ENCODE measurements around the gene TNFRSF8. TPM values are rescaled to one million over a fixed set of nuclear protein-coding genes. Genes with fewer than 3 reads are reported as not detected.

Gene TNFRSF8
- total RNA-seq, 4 donors from 2014 or later: 1.1 to 2.6 (median 1.4) TPM

DNA sequence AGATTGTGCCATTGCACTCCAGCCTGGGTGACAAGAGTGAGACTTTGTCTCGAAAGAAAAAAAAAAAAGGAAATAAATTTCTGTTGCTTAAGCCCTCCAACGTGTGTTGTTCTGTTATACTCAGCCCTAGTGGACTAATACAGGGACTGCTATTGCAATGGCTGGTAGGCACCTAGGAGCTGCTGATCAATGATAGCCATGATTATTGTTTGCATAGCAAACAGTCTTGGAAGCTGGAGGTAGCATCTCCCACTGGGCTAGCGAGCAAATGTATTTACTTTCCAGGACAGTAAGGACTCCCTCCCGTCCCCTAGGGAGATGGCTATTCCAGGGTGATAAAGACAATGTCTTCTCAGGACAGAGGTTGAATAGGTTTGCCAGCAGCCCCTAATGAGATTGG lies 13.5 kb upstream of the TNFRSF8 start:
- Histone ChIP-seq H3K36me3 (no peaks in the 10 kb centered on the region), H3K27me3 (no peaks in the 10 kb centered on the region), H3K27ac (no peak overlapping the region), H3K9me3 (no peaks in the 10 kb centered on the region), H3K4me1 (peaks cover 18 to 23% of the 10 kb centered on the region in 2 donors), H3K4me3 (no peak overlapping the region)
- intact Hi-C loops (cut with DNase I; ENCODE audit: low total_unique reads): no loop called here
- ATAC-seq (no peak), DNase-seq (no peak)
- TF ChIP-seq POLR2A (IDR thresholded peaks at IDR 0.05): no peak
- TF ChIP-seq, protein P1, sequence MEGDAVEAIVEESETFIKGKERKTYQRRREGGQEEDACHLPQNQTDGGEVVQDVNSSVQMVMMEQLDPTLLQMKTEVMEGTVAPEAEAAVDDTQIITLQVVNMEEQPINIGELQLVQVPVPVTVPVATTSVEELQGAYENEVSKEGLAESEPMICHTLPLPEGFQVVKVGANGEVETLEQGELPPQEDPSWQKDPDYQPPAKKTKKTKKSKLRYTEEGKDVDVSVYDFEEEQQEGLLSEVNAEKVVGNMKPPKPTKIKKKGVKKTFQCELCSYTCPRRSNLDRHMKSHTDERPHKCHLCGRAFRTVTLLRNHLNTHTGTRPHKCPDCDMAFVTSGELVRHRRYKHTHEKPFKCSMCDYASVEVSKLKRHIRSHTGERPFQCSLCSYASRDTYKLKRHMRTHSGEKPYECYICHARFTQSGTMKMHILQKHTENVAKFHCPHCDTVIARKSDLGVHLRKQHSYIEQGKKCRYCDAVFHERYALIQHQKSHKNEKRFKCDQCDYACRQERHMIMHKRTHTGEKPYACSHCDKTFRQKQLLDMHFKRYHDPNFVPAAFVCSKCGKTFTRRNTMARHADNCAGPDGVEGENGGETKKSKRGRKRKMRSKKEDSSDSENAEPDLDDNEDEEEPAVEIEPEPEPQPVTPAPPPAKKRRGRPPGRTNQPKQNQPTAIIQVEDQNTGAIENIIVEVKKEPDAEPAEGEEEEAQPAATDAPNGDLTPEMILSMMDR (IDR thresholded peaks at IDR 0.05 in 4 of 5, conservative IDR thresholded peaks at IDR 0.05 in 1 of 5): no peak
- in situ Hi-C loops (cut with MboI; ENCODE audit: low sequenced_read_pairs in 4 of 4): no loop called here

DNA sequence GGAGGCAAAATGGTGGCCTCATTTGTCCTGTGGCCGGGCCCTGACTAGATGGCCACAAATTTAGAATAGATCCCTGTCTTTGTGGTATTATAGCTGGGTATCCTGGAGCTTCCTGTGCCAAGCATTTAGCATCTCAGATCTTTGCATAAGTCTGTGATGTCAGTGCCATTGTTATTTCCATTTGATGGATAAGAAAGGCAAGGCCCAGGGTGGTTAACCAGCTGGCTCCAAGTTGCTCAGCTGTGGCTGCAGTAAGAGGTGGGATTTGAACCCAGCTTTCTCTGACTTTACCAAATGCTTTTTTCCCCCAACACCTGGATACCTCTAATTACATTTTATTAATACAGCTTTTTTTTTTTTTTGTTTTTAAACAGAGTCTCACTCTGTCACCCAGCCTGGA lies 11.7 kb upstream of the TNFRSF8 start:
- ATAC-seq: no peak
- H3K9me3 ChIP-seq: no peaks in the 10 kb centered on the region
- no peaks in the 10 kb centered on the region for H3K27me3 ChIP-seq
- in situ Hi-C loops (cut with MboI; ENCODE audit: low sequenced_read_pairs in 4 of 4) (no loop called here), intact Hi-C loops (cut with DNase I; ENCODE audit: low total_unique reads) (no loop called here)
- no peak overlapping the region for H3K4me3 ChIP-seq
- peak overlapping the region; percentile 76 to 86 (median 82) for H3K27ac ChIP-seq
- H3K4me1 ChIP-seq: peaks cover 18 to 23% of the 10 kb centered on the region in 2 donors
- no peak for TF ChIP-seq POLR2A (IDR thresholded peaks at IDR 0.05)
- TF ChIP-seq, protein P1 (IDR thresholded peaks at IDR 0.05 in 4 of 5, conservative IDR thresholded peaks at IDR 0.05 in 1 of 5): no peak
- no peak for DNase-seq
- no peaks in the 10 kb centered on the region for H3K36me3 ChIP-seq

DNA sequence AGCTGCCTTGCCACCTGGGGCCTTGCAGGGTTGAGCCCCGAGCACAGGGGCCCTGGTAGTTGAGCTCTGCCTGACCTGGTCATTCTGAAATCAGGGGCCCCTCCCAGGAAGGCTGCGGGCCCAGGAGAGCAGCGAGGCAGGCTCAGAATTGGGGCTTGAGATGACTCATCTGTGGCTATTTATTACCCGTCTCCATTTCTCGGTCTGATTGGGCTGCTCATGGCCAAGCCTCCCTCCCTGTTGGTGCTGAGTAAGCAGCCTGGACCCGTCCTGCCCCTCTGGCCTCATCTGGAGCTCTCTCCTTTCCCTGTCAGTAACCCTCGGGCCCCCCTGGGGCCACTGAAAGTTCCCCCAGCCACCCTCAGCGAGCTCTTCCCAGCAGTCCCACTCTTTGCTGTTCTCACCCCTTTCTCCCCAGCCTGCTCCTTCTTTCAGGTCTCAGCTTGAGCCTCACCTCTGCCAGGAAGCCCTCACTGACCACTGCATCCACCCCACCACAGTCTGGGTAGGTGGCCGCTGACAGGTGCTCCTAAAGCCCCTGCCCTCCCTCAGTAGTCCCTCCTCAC lies 11.0 kb upstream of the TNFRSF8 start:
- peak; percentile 99 for ATAC-seq
- Histone ChIP-seq H3K27ac (peak overlapping the region; percentile 76 to 86 (median 82)), H3K27me3 (no peaks in the 10 kb centered on the region), H3K36me3 (no peaks in the 10 kb centered on the region), H3K4me1 (peaks cover 18 to 23% of the 10 kb centered on the region in 2 donors), H3K4me3 (peak overlapping the region in 1 of 4 donors; percentile 25), H3K9me3 (no peaks in the 10 kb centered on the region)
- peak; percentile 68 to 84 for DNase-seq
- in situ Hi-C loops (cut with MboI; ENCODE audit: low sequenced_read_pairs in 4 of 4) (no loop called here), intact Hi-C loops (cut with DNase I; ENCODE audit: low total_unique reads) (loop anchor here (2.0 kb wide), 1 partner anchor 31 kb away; no protein-coding TSS in a partner anchor)
- TF ChIP-seq POLR2A (IDR thresholded peaks at IDR 0.05): no peak
- TF ChIP-seq, protein P1 (IDR thresholded peaks at IDR 0.05 in 4 of 5, conservative IDR thresholded peaks at IDR 0.05 in 1 of 5): no peak

DNA sequence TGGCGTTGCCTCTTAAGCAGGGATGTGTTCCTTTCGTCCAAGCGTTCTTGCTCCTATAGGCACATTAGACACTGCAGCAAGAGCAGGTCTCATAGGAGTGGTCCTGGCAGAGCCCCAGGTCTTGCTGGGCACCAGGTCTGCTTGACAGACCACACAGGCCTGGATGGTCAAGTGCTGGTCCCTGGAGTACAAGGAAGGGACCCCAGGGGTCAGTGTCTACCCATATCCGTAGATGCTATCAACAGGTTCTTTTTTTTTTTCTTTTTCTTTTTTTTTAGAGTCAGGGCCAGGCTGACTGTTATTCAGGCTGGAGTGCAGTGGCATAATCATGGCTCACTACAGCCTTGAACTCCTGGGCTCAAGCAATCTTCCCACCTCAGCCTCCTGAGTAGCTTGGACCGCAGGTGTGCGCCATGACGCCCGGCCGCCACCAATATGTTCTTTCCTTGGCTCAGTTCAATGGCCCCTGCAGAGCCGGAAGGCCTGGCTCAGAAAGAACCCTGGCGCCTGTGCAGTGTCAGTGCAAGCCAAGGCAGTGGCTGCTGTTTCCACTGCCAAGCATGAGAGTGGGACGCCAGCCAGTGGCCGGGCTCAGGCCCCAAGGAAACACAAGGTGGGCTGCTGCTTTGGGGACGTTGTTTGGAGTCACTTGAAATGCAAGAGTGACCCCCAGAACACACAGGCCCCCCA lies 10.0 kb upstream of the TNFRSF8 start:
- TF ChIP-seq, protein P1 (IDR thresholded peaks at IDR 0.05 in 4 of 5, conservative IDR thresholded peaks at IDR 0.05 in 1 of 5): peak in 3 of 5 experiments; percentile 20 to 47 (median 29)
- no peak for TF ChIP-seq POLR2A (IDR thresholded peaks at IDR 0.05)
- no peaks in the 10 kb centered on the region for H3K36me3 ChIP-seq
- no peaks in the 10 kb centered on the region for H3K9me3 ChIP-seq
- DNase-seq (peak; percentile 33 to 35), ATAC-seq (peak; percentile 37 to 63)
- intact Hi-C loops (cut with DNase I; ENCODE audit: low total_unique reads): loop anchor here (2.0 kb wide), 1 partner anchor 32 kb away; no protein-coding TSS in a partner anchor
- peak overlapping the region; percentile 76 to 86 (median 82) for H3K27ac ChIP-seq
- H3K4me1 ChIP-seq: peaks cover 18 to 23% of the 10 kb centered on the region in 2 donors
- in situ Hi-C loops (cut with MboI; ENCODE audit: low sequenced_read_pairs in 4 of 4): no loop called here
- H3K4me3 ChIP-seq: no peak overlapping the region
- H3K27me3 ChIP-seq: no peaks in the 10 kb centered on the region
